SK-MEL-5 (cell line): ENCODE measurements around the gene CCNK. TPM values are rescaled to one million over a fixed set of nuclear protein-coding genes. Genes with fewer than 3 reads are reported as not detected.

Source experiments
- DNase-seq: peaks from one replicate; pipeline ENCODE4 v3.0.0-alpha.2; 2016; ENCODE audit warnings: low read depth, low spot score
- in situ Hi-C: cut with HindIII; loops from 2 replicates; pipeline ENCODE4 v1.10.0; 2016; ENCODE audit warnings: low sequenced_read_pairs, high pct_unique_total_duplicates, low pct_unique_long_range_greater_than_20kb
- total RNA-seq: library from RNA; depleted of rRNA; stranded (reverse); fragments of >200 nt; shearing (Covaris generic); gene quantifications from 2 replicates; pipeline ENCODE4 v1.2.3, GENCODE V29; 2014

Gene CCNK
- total RNA-seq, 1 experiment from 2014 or later = 22.0 TPM

- in situ Hi-C loops = no loop called here
- no peak for DNase-seq
Observed at GRCh38 chr14:99540196-99541032, 59.2 kb downstream of the CCNK start.

DNA sequence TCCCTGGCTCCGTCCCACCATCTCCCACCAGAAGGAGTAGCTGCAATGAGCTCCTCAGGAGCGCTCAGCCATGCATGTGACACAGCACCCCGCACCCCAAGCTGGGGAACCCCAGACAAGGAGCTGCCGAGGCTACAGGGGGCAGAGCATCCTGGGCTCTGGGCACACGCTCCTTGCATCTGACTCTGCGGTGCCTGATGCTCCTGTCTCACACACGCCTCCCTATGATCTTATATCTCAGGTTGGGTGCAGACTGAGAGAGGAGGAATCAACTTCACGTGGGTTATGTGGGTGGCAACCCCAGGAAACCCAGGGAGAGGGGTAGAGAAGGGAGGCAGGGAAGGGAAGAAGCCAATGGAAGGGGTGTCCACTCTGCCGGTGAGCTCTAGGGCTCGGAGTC, 60.0 kb downstream of the CCNK start:
- in situ Hi-C loops = no loop called here
- no peak for DNase-seq

DNA sequence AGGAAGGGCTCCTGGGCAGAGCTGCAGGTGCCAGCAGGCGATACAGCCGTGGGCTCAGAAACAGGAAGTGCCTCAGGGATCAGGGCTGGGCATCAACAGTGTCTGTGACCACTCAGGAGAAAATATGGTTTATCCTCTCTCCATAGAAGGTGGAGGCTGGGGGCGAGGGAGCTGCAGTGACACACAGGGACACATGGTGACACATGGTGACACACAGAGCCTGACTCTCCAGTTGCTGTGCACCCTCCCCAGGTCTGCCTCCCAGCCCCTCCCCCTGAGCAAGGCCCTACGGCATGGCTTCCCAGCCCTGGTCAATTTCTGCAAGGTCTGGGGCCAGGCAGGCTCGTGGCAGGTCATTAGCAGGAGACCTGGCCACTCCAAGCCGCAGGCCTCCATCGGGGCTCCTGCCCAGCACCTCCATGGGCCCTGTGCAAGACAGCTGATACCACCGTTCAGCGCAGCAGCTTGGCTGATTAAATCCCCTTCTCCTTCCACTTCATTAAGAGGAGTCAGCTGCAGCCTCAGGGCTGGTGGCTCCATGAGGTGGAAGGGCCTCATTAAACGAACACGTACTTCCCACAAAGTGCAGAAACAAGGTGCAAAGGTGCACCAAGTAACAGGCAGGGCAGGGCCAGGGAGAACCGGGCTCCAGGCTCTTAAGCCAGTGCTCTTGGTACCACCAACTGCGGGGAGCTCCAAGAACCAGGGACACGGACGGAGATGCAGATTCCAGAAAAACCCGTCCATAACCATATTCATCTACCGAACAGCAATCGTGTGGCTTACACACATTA, 60.7 kb downstream of the CCNK start:
- no peak for DNase-seq
- in situ Hi-C loops = no loop called here

DNA sequence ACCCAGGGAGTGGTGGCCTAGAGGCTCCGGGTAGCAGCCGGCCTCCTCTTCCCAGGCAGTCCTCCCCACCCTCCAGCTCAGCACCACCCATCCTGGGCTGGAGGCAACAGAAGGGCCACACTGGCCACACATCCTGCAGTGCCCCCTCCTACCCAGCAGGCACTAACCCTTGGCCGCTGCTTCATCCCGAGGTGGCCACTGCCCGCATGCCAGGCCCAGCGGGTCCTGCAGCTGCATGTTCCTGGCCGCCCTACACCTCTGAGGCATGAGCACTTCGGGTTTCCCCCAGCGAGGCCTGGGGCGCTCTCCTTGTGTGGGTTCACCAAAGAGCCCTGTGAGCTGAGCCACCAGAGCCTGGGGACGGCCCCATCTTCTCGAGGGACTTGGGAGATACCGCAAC, 61.4 kb downstream of the CCNK start:
- no peak for DNase-seq
- in situ Hi-C loops = no loop called here

GRCh38 chr14:99543370-99543769, 62.2 kb downstream of the CCNK start:
- DNase-seq = no peak

DNA sequence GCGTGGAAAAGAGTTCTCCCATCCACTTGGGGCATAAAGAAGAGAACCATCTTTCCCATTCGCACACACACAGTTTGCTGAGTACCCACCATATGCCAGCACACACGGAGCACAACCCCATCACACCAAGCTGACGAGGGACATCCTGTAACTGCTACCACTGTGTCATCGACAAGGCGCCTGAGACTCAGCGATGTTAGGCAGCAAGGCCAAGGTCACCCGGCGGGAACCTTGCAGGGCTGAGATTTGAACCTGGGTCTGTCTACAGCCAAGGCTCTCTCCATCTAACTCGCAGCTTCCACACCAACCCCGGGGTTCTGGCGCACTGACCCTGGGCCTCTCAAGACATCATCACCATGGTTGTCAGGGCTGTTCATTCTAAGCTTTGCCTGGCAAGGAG, 62.8 kb downstream of the CCNK start:
- in situ Hi-C loops = no loop called here
- no peak for DNase-seq

More at GRCh38 chr14:99543370-99543769, 62.2 kb downstream of the CCNK start:
- in situ Hi-C loops = no loop called here

DNA sequence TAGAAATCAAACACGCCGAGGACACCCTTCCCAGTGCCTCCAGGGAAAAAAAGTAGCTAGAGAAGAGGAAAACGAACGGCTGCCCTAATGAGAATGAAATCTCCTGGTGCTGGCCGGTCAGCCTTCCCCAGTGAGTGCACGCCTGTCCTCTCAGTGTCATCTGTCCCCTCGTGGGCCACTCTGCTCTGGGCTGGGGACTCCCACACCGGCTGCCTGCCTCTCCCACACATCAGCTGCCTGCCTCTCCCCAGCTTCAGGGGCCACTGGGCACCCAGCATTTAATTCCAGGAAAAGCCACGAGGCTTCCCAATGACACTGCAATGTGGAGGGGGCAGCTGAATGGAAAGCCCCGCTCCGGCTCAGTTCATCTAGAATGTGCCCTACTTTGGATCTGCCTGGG, 63.8 kb downstream of the CCNK start:
- in situ Hi-C loops = no loop called here
- no peak for DNase-seq

DNA sequence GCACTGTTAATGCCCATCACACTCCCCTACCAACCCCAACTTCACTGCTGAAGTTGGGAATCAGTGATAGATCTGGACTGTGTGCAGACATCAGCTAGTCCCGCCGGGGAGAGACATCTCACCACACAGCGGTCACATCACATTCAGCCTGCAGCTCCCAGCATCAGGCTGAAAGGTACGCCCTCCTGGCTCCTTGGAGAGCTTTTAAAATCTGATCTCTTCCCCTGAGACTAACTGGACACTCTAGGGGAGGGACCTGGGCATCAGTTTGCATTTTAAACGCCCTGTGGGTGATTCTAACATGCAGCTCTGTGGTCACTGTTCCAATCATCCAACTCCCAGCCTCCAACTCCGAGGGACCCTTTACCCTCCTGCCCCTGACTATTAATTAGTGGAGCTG, 64.4 kb downstream of the CCNK start:
- in situ Hi-C loops = no loop called here
- no peak for DNase-seq

GRCh38 chr14:99546234-99546879, 65.1 kb downstream of the CCNK start:
- in situ Hi-C loops = no loop called here
- no peak for DNase-seq

- DNase-seq = no peak
- in situ Hi-C loops = no loop called here
Observed at GRCh38 chr14:99548255-99548654, 67.0 kb downstream of the CCNK start.

DNA sequence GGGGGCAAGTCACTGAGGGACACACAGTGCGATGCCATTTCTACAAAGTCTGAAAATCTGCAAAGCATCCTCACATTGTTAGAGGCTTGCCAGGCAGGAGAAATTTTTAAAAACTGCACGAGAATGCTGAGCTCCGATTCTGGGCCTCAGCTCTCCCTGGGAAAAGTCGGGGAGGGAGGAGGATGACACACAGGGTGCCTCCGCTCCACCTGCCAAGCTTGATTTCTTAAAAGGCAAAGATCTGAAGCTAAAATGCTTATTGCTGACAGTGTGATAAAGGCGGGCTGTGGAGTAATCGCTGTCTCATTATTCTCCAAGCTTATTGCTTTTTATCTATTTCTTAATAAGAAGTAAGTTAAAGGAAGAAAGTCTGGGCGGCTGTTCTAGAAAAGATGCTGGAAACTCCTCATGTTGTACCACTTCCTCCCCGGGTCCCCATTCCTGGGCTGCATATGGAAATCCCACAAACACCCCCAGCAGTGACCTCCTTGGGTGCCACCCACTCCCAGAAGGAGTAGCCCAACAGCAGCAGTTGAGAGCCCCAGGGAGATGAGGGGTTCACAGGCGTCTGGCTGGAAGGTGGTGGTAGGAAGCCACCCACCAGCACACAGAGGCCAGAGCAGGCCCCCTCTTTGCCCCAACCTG, 67.8 kb downstream of the CCNK start:
- DNase-seq = no peak
- in situ Hi-C loops = no loop called here

- in situ Hi-C loops = no loop called here
- DNase-seq = no peak
Observed at GRCh38 chr14:99549684-99550083, 68.5 kb downstream of the CCNK start.

- in situ Hi-C loops = no loop called here
- DNase-seq = no peak
Observed at GRCh38 chr14:99550387-99550992, 69.3 kb downstream of the CCNK start.

- DNase-seq = no peak
- in situ Hi-C loops = no loop called here
Observed at GRCh38 chr14:99551034-99551922, 70.1 kb downstream of the CCNK start.

- in situ Hi-C loops = no loop called here
Observed at GRCh38 chr14:99552021-99552553, 70.9 kb downstream of the CCNK start.

GRCh38 chr14:99552572-99553216, 71.5 kb downstream of the CCNK start:
- in situ Hi-C loops = no loop called here
- no peak for DNase-seq

More at GRCh38 chr14:99552021-99552553, 70.9 kb downstream of the CCNK start:
- no peak for DNase-seq
